Gastroesophageal sphincter (tissue), 4 donors: ENCODE results near the gene ANKFY1. TPM values are rescaled to one million over a fixed set of nuclear protein-coding genes. Genes with fewer than 3 reads are reported as not detected.
"Not testable (repeated sequence)": the region's sequence is repeated elsewhere in the genome, so short reads cannot be mapped to it uniquely, and the experiment has no call there.

Experiments used
- ATAC-seq: fragments of 150-250 bp; one replicate; pipeline ENCODE4 v1.9.1; 2016; ENCODE audit warnings: mild to moderate bottlenecking, moderate library complexity
- H3K27ac ChIP-seq, 4 donors: fragments of 200-600 bp; sonication (generic) in 3 of 4; 1 replicate in 3 of 4; 2 replicates in 1 of 4; pipeline ENCODE4 v1.5.1; 2016 to 2019
- H3K27me3 ChIP-seq: fragments of 200-600 bp; sonication (generic); one replicate; pipeline ENCODE4 v1.5.1; 2019
- H3K36me3 ChIP-seq, 2 donors: fragments of 200-600 bp; sonication (generic); one replicate each; pipeline ENCODE4 v1.5.1; 2019; ENCODE audit warnings: control low read depth in 1 of 2
- H3K4me1 ChIP-seq, 3 donors: fragments of 200-600 bp; sonication (generic); 1 replicate in 2 of 3; 2 replicates in 1 of 3; pipeline ENCODE4 v1.5.1; 2016 to 2019; ENCODE audit warnings: control low read depth in 2 of 3
- H3K4me3 ChIP-seq, 2 donors: fragments of 200-600 bp; sonication (generic); one replicate each; pipeline ENCODE4 v1.5.1; 2019; ENCODE audit warnings: mild to moderate bottlenecking in 1 of 2, moderate library complexity in 1 of 2
- H3K9me3 ChIP-seq, 3 donors: fragments of 200-600 bp; sonication (generic); one replicate each; pipeline ENCODE4 v1.5.1; 2017 to 2019; ENCODE audit warnings: control low read depth in 2 of 3
- CTCF ChIP-seq, 4 experiments: fragments of 200-600 bp in 2 of 4; fragments of 450-650 bp in 2 of 4; sonication (generic) in 1 of 4; IDR thresholded peaks; one replicate each; pipeline ENCODE4 v1.5.1; 2017 to 2019; ENCODE audit warnings: antibody characterized with exemption in 4 of 4, mild to moderate bottlenecking in 2 of 4, moderate library complexity in 2 of 4
- EP300 ChIP-seq: sonication (generic); formaldehyde crosslinking; IDR thresholded peaks from one replicate; pipeline ENCODE4 v1.6.1; 2017; ENCODE audit warnings: antibody characterized with exemption, mild to moderate bottlenecking
- POLR2A ChIP-seq, 2 donors: fragments of 450-650 bp; IDR thresholded peaks; one replicate each; pipeline ENCODE4 v1.6.1; 2017; ENCODE audit warnings: antibody characterized with exemption in 2 of 2, mild to moderate bottlenecking in 2 of 2, moderate library complexity in 1 of 2
- POLR2AphosphoS5 ChIP-seq: sonication (generic); formaldehyde crosslinking; IDR thresholded peaks from one replicate; pipeline ENCODE4 v1.6.1; 2017; ENCODE audit warnings: antibody characterized with exemption
- WGBS, 2 donors: methylation state at CpG; one replicate each; pipeline ENCODE4 v1.1.5; 2018; ENCODE audit warnings: low coverage in 1 of 2; 5-methylcytosine and 5-hydroxymethylcytosine counted together
- total RNA-seq, 4 donors: library from RNA; depleted of rRNA; stranded (reverse); fragments of >200 nt; gene quantifications; one replicate each; pipeline ENCODE4 v1.1.0, GENCODE V29; 2016

The ANKFY1 gene
- total RNA-seq, 4 donors from 2014 or later = 22.4 to 46.4 (median 40.2) TPM

- H3K9me3 ChIP-seq = no peaks in the 10 kb centered on the region
- H3K36me3 ChIP-seq = no peaks in the 10 kb centered on the region
- WGBS, 2 donors = 34% methylated on average over 3 of the region's 3 CpGs; no CpG with 5 or more reads in 1 of the 2 donors
- TF ChIP-seq POLR2AphosphoS5 (no peak), CTCF (IDR thresholded peaks at IDR 0.05) (no peak), POLR2A (IDR thresholded peaks at IDR 0.05) (no peak), EP300 (no peak)
- peaks cover 2 to 42% (median 21%) of the 10 kb centered on the region in 3 donors for H3K4me1 ChIP-seq
- peak overlapping the region; percentile 84 to 91 for H3K4me3 ChIP-seq
- H3K27ac ChIP-seq = peak overlapping the region; percentile 94 to 100 (median 98)
- H3K27me3 ChIP-seq = no peaks in the 10 kb centered on the region
- no peak for ATAC-seq
Observed at GRCh38 chr17:4144422-4144747, 119.4 kb downstream of the ANKFY1 start.

GRCh38 chr17:4143563-4144421 is 120.0 kb downstream of the ANKFY1 start:
- 1 to 2% methylated on average over 24 to 45 of the region's 69 CpGs for WGBS, 2 donors
- peak overlapping the region; percentile 94 to 100 (median 98) for H3K27ac ChIP-seq
- peaks cover 2 to 48% (median 21%) of the 10 kb centered on the region in 3 donors for H3K4me1 ChIP-seq
- H3K9me3 ChIP-seq = no peaks in the 10 kb centered on the region
- peak; percentile 86 for ATAC-seq
- peak overlapping the region; percentile 84 to 91 for H3K4me3 ChIP-seq
- peak in 2 of 4 experiments; percentile 3 to 12 for TF ChIP-seq CTCF (IDR thresholded peaks at IDR 0.05)
- TF ChIP-seq POLR2AphosphoS5 = peak; percentile 84
- TF ChIP-seq POLR2A (IDR thresholded peaks at IDR 0.05) = peak; percentile 69 to 84
- no peak for TF ChIP-seq EP300
- no peaks in the 10 kb centered on the region for H3K36me3 ChIP-seq
- no peaks in the 10 kb centered on the region for H3K27me3 ChIP-seq

GRCh38 chr17:4142107-4142900 is 121.5 kb downstream of the ANKFY1 start:
- no peaks in the 10 kb centered on the region for H3K27me3 ChIP-seq
- H3K9me3 ChIP-seq = no peaks in the 10 kb centered on the region
- TF ChIP-seq POLR2A (IDR thresholded peaks at IDR 0.05) (no peak), CTCF (IDR thresholded peaks at IDR 0.05) (no peak), POLR2AphosphoS5 (no peak), EP300 (no peak)
- H3K27ac ChIP-seq = peak overlapping the region; percentile 86 to 100 (median 98)
- WGBS, 2 donors = 13 to 16% methylated on average over 3 to 8 of the region's 56 CpGs
- ATAC-seq = peak; percentile 3
- peaks cover 2 to 63% (median 28%) of the 10 kb centered on the region in 3 donors for H3K4me1 ChIP-seq
- H3K36me3 ChIP-seq = no peaks in the 10 kb centered on the region
- peak overlapping the region; percentile 84 to 91 for H3K4me3 ChIP-seq

GRCh38 chr17:4140125-4140524 is 123.7 kb downstream of the ANKFY1 start:
- Histone ChIP-seq H3K9me3 (no peaks in the 10 kb centered on the region), H3K4me3 (no peak overlapping the region), H3K27me3 (no peaks in the 10 kb centered on the region), H3K27ac (peak overlapping the region in 3 of 4 donors; percentile 53 to 98 (median 54)), H3K36me3 (peaks cover 0 to 3% of the 10 kb centered on the region in 2 donors), H3K4me1 (peaks cover 2 to 82% (median 36%) of the 10 kb centered on the region in 3 donors)
- ATAC-seq = no peak
- TF ChIP-seq POLR2AphosphoS5 (no peak), CTCF (IDR thresholded peaks at IDR 0.05) (no peak), POLR2A (IDR thresholded peaks at IDR 0.05) (no peak), EP300 (no peak)
- WGBS, 2 donors = 76 to 79% methylated on average over 2 of the region's 2 CpGs

- not testable (repeated sequence) for H3K27me3 ChIP-seq, H3K4me3 ChIP-seq, H3K36me3 ChIP-seq, ATAC-seq, H3K9me3 ChIP-seq
- peak overlapping the region; percentile 39 to 98 (median 64) for H3K27ac ChIP-seq
- H3K4me1 ChIP-seq = peaks cover 2 to 82% (median 30%) of the 10 kb centered on the region in 3 donors
- WGBS, 2 donors = 67 to 75% methylated on average over 9 of the region's 9 CpGs
Observed at GRCh38 chr17:4138906-4139526, 124.8 kb downstream of the ANKFY1 start.
